Suprapubic skin (tissue), 3 donors: Measurements from ENCODE around the gene LIPC.

ENCODE experiments used
- CTCF ChIP-seq, 2 donors: fragments of 200-600 bp in 1 of 2; fragments of 450-650 bp in 1 of 2; sonication (generic) in 1 of 2; IDR thresholded peaks; one replicate each; pipeline ENCODE4 v1.5.1; 2016 to 2019; ENCODE audit warnings: antibody characterized with exemption in 2 of 2, mild to moderate bottlenecking in 1 of 2, moderate library complexity in 1 of 2
- POLR2AphosphoS5 ChIP-seq, 3 donors: sonication (generic); formaldehyde crosslinking; IDR thresholded peaks; one replicate each; pipeline ENCODE4 v1.6.1; 2017; ENCODE audit warnings: antibody characterized with exemption in 3 of 3

GRCh38 chr15:58444056-58444455, 12.3 kb downstream of the LIPC start:
- TF ChIP-seq CTCF (IDR thresholded peaks at IDR 0.05), result no peak
- no peak for TF ChIP-seq POLR2AphosphoS5 (IDR thresholded peaks at IDR 0.05)
